ACC112 (cell line): ENCODE results near the gene IBA57.
A peak's percentile ranks its signal among the peaks of the same experiment; 100 is the strongest.

ENCODE experiments used
- H2AFZ ChIP-seq: fragments of 200-600 bp; sonication (generic); one replicate; pipeline ENCODE4 v1.6.0; 2017; ENCODE audit warnings: antibody characterized with exemption, low read length; ENCODE audit not compliant: unreplicated experiment
- H3K27ac ChIP-seq: fragments of 200-600 bp; sonication (generic); 2 replicates; pipeline ENCODE4 v1.5.1; 2014; ENCODE audit warnings: low read depth, mild to moderate bottlenecking, antibody characterized with exemption, low read length, moderate library complexity
- H3K27me3 ChIP-seq: fragments of 200-600 bp; sonication (generic); 2 replicates; pipeline ENCODE4 v1.6.1; 2014; ENCODE audit warnings: mild to moderate bottlenecking, antibody characterized with exemption, low read length, moderate library complexity, mixed read lengths; ENCODE audit not compliant: insufficient read depth
- H3K36me3 ChIP-seq: fragments of 200-600 bp; sonication (generic); 2 replicates; pipeline ENCODE4 v1.6.1; 2016; ENCODE audit warnings: mild to moderate bottlenecking, antibody characterized with exemption, low read length, moderate library complexity, mixed read lengths; ENCODE audit not compliant: insufficient read depth
- H3K4me1 ChIP-seq: fragments of 200-600 bp; sonication (generic); one replicate; pipeline ENCODE4 v1.6.1; 2016; ENCODE audit warnings: low read length, mixed read lengths; ENCODE audit not compliant: insufficient read depth, unreplicated experiment, control insufficient read depth
- H3K4me3 ChIP-seq: fragments of 200-600 bp; sonication (generic); 2 replicates; pipeline ENCODE4 v1.5.1; 2014; ENCODE audit warnings: mild to moderate bottlenecking, low read depth, low read length
- H3K79me2 ChIP-seq: fragments of 200-600 bp; sonication (generic); one replicate; pipeline ENCODE4 v1.6.0; 2016; ENCODE audit warnings: low read length; ENCODE audit not compliant: control insufficient read depth, unreplicated experiment, insufficient read depth

The IBA57 gene

GRCh38 chr1:228136901-228137300 lies 28.7 kb upstream of the IBA57 start:
- Histone ChIP-seq H3K27ac (no peak overlapping the region), H3K27me3 (peaks cover 42% of the 10 kb centered on the region), H3K36me3 (no peaks in the 10 kb centered on the region), H2AFZ (no peak overlapping the region), H3K4me1 (peaks cover 1% of the 10 kb centered on the region), H3K79me2 (peaks cover 16% of the 10 kb centered on the region), H3K4me3 (no peak overlapping the region)

- peaks cover 19% of the 10 kb centered on the region for H3K4me1 ChIP-seq
- peaks cover 32% of the 10 kb centered on the region for H3K27me3 ChIP-seq
- peak overlapping the region; percentile 67 for H3K27ac ChIP-seq
- H2AFZ ChIP-seq = peak overlapping the region; percentile 47
- peak overlapping the region; percentile 86 for H3K4me3 ChIP-seq
- peaks cover 42% of the 10 kb centered on the region for H3K79me2 ChIP-seq
- H3K36me3 ChIP-seq = no peaks in the 10 kb centered on the region
These were observed 26.1 kb upstream of the IBA57 start for GRCh38 chr1:228139406-228139930.

GRCh38 chr1:228139931-228140723 lies 25.5 kb upstream of the IBA57 start, which contains the start of gene GUK1:
TSS of gene GUK1 (plus strand) at chr1:228140279. CDS start at chr1:228140303, 24 bp downstream.
- Histone ChIP-seq H3K27ac (peak within 1 kb of the TSS; percentile 91), H3K79me2 (peaks cover 48% of the 10 kb centered on the region), H3K36me3 (no peaks in the 10 kb centered on the region), H3K4me3 (peak within 1 kb of the TSS; percentile 86), H2AFZ (peak within 1 kb of the TSS; percentile 47), H3K4me1 (peaks cover 19% of the 10 kb centered on the region), H3K27me3 (peaks cover 25% of the 10 kb centered on the region)

GRCh38 chr1:228140724-228141225 lies 24.8 kb upstream of the IBA57 start:
- peaks cover 19% of the 10 kb centered on the region for H3K4me1 ChIP-seq
- no peaks in the 10 kb centered on the region for H3K36me3 ChIP-seq

DNA sequence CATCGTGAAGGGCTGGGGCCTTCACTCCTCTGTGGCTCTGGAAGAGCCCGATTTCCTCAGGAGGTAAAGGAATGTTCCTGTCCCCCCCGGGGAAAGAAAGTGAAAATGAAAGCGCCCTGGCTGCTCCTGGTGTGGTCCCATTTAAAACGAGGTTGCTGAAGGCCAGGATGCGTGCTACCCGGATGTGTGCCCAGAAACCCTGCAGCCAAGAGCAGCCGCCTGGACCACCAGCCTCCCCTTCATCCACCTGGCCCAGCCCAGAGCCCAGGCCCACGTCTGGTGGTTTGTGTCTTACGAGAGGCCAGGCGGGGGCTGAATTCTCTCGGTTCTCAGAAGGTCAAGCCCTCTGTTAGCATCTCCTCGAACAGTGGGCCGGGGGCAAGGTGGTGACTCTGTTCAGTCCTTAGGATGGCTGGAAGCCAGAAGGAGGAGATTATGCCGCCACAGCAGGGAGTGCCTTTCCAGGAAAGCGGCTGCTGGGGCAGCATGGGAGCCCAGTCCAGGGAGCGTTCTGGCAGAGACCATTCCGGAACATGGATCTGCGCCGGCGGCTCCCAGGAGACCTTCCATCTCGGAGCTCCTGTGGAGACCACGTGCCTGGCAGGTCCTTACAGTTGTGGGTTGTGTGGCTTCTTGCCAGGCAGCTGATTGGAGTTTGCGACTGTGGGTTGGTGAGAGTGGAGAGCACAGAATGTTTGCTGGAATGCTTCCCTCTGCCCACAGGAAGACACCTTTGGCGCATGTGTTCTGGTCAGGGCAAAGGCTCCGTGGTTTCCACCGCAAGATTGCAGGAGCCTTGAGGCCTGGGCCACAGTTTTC lies 24.2 kb upstream of the IBA57 start:
- Histone ChIP-seq H3K4me3 (peak overlapping the region; percentile 86), H3K36me3 (no peaks in the 10 kb centered on the region), H3K27ac (peak overlapping the region; percentile 91), H2AFZ (no peak overlapping the region), H3K27me3 (peaks cover 12% of the 10 kb centered on the region), H3K79me2 (peaks cover 61% of the 10 kb centered on the region), H3K4me1 (peaks cover 19% of the 10 kb centered on the region)

More at GRCh38 chr1:228140724-228141225, 24.8 kb upstream of the IBA57 start:
- Histone ChIP-seq H3K4me3 (peak overlapping the region; percentile 86), H2AFZ (no peak overlapping the region), H3K79me2 (peaks cover 55% of the 10 kb centered on the region), H3K27ac (peak overlapping the region; percentile 91), H3K27me3 (peaks cover 19% of the 10 kb centered on the region)

GRCh38 chr1:228142155-228142691 lies 23.4 kb upstream of the IBA57 start:
- Histone ChIP-seq H3K27ac (peak overlapping the region; percentile 91), H3K27me3 (peaks cover 4% of the 10 kb centered on the region; the same call in 1 of the 2 replicates), H2AFZ (no peak overlapping the region), H3K36me3 (no peaks in the 10 kb centered on the region), H3K4me1 (peaks cover 19% of the 10 kb centered on the region), H3K79me2 (peaks cover 69% of the 10 kb centered on the region), H3K4me3 (peak overlapping the region; percentile 86)

GRCh38 chr1:228142701-228143136 lies 22.9 kb upstream of the IBA57 start:
- Histone ChIP-seq H3K27me3 (0 out of 2 replicates have a peak, but pooled peaks cover under 1% of the 10 kb centered on the region), H3K79me2 (peaks cover 74% of the 10 kb centered on the region), H2AFZ (no peak overlapping the region), H3K36me3 (no peaks in the 10 kb centered on the region), H3K4me1 (peaks cover 19% of the 10 kb centered on the region), H3K27ac (no peak overlapping the region), H3K4me3 (peak overlapping the region; percentile 86)

- Histone ChIP-seq H3K4me1 (peaks cover 26% of the 10 kb centered on the region), H3K27ac (no peak overlapping the region), H3K27me3 (no peaks in the 10 kb centered on the region), H3K79me2 (peaks cover 75% of the 10 kb centered on the region), H3K36me3 (no peaks in the 10 kb centered on the region), H3K4me3 (no peak overlapping the region), H2AFZ (no peak overlapping the region)
These were observed 22.0 kb upstream of the IBA57 start for GRCh38 chr1:228143480-228144192.

GRCh38 chr1:228144193-228144992 lies 21.2 kb upstream of the IBA57 start:
- H3K4me1 ChIP-seq = peaks cover 33% of the 10 kb centered on the region
- H2AFZ ChIP-seq = no peak overlapping the region
- H3K4me3 ChIP-seq = no peak overlapping the region
- no peaks in the 10 kb centered on the region for H3K27me3 ChIP-seq
- no peaks in the 10 kb centered on the region for H3K36me3 ChIP-seq
- H3K27ac ChIP-seq = no peak overlapping the region
- H3K79me2 ChIP-seq = peaks cover 82% of the 10 kb centered on the region
